ENCODE results near the gene DPF3.

Gene DPF3

GRCh38 chr14:72904218-72904617 is 10.3 kb upstream of the DPF3 start:
- DNase-seq = no peak

DNA sequence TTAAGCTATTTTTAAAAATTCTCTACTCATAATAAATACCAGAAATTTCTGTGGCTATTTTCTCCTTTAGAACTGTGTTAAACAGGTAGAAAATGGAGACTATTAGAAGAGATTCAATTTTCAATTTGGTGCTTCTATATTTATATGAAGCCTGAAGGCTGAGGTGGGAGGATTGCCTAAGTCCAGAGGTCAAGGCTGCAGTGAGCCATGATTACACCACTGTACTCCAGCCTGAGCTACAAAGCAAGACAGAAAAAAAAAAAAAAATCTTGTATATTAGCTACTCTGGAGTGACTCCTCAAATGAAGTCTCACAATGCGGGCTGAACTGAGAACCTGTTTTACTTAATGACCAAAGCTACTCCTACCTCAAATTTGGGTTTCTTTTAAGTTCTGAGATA is 9.8 kb upstream of the DPF3 start:
- no peak for DNase-seq

DNA sequence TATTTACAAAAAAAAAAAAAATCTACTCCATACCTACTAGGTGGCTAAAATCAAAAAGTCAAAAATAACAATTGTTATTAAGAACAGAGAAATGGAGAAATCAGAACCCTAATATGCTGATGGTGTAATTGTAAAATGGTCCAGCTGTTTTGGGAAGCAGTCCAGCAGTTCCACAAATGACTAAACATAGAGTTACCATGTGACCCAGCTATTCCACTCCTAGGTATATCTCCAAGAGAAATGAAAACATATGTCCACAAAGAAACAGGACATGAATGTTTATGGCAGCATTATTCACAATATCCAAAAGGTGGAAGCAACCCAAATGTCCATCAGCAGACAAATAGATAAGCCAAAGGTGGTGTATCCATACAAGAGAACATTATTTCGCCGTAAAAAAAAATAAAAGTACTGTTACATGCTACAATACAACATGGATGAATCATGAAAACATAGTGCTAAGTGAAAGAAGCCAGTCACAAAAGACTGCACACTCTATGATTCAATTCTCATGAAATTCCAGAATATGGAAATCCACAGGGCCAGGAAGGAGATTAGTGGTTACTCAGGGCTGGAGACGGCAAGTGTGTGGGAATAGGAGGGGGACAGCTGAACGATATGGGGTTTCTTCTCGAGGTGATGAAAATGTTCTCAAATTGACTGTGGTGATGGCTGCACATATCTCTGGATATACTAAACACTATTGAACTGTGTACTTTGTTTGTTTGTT is 9.1 kb upstream of the DPF3 start:
- no peak for DNase-seq

GRCh38 chr14:72901361-72901760 is 7.5 kb upstream of the DPF3 start:
- no peak for DNase-seq

DNA sequence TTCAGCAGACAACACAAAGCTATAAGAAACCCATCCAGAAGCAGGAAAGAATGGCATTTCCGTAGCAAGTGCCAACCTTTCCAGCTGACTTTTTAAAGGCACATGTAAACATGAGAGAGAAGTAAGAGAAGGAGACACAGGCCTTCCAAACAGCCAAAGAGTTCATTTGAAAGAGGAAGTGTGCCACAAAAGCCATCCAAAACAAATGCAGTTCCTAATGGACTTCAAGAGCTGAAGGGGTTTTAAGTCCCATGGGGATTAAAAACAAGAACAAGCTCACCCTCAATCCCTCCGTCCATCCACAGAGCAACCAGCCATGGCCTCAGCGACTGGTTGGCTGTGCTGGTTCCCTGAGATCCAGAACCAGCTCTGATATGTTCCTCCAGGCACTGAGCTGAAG is 4.5 kb upstream of the DPF3 start:
- no peak for DNase-seq

GRCh38 chr14:72894623-72895378 is 900 bp upstream of the DPF3 start:
- no peak for DNase-seq

DNA sequence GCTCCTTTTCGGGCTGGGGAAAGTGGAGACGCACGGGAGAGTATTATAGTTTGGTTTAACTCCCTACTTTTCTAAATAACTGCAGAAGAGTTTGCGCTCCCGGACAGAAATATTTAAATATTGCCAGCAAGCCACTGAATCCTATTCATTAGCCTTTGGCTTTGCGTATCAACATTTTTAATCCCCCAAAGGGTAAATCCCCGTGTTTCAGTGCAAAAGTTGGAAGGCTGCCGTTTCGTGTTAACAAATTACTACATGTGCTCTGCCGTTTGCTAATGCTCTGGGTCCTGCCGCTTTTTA is 372 bp upstream of the DPF3 start:
- no peak for DNase-seq

GRCh38 chr14:72892879-72893635 is 844 bp downstream of the DPF3 start:
- no peak for DNase-seq

- no peak for DNase-seq
These were observed 1.6 kb downstream of the DPF3 start for GRCh38 chr14:72892103-72892878.

GRCh38 chr14:72891666-72892102 is 2.2 kb downstream of the DPF3 start:
- DNase-seq = no peak

- no peak for DNase-seq
These were observed 4.5 kb downstream of the DPF3 start for GRCh38 chr14:72889366-72889765.

GRCh38 chr14:72888636-72889201 is 5.2 kb downstream of the DPF3 start:
- no peak for DNase-seq

DNA sequence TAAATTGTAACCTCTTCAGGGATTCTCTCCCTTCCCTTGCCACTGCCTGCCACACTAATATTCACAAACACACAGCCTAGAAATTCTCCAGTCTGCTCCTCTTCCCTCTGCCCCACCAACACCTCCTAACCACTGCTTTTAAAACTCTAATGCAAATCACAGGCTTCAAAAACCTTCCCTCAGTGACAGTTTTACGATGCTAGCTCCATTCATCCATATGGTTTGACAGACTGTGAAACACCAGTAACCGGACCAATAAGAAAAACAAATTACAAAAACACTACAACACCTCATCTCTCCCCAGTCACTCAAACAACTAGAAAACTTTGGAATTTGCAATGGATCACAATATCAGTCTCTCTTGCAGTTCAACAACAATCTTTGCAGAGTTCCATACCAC is 5.7 kb downstream of the DPF3 start:
- no peak for DNase-seq

- DNase-seq = no peak
These were observed 6.4 kb downstream of the DPF3 start for GRCh38 chr14:72887514-72887913.

DNA sequence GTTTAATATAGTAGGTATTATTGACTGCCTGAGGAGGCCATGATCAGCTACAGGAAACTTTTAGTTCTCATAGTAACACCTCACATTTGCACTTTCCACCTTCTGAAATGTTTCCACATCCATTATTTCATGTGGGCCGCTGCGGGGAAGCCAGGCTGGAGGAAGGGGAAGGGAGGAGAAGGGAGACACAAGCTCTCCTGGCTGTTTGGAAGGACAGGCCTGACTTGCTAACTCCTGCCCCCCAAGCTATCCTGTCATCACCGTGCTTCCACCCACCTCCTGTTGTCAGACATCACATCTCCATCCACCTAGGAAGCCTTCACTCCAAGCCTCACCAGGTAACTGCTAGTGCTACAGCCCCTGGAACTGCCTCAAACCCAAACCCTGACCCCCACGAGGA is 9.5 kb downstream of the DPF3 start:
- no peak for DNase-seq

- no peak for DNase-seq
These were observed 9.9 kb downstream of the DPF3 start for GRCh38 chr14:72883961-72884360.

DNA sequence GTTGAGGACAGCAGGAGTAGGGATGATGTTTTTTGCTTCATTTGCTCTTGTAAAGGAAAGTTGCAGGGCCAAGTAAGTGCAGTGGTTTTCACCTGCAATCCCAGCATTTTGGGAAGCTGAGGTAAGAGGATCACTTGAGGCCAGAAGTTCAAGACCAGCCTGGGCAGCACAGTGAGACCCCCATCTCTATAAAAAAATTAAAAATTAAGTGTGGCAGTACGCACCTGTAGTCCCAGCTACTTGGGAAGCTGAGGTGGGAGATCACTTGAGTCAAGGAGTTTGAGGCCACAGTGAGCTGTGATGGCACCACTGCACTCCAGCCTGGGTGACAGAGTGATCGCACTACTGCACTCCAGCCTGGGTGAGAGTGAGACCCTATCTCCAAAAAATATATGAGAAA is 10.8 kb downstream of the DPF3 start:
- DNase-seq = no peak

GRCh38 chr14:72882463-72882862 is 11.4 kb downstream of the DPF3 start:
- DNase-seq = no peak

GRCh38 chr14:72882047-72882446 is 11.9 kb downstream of the DPF3 start:
- DNase-seq = no peak

DNA sequence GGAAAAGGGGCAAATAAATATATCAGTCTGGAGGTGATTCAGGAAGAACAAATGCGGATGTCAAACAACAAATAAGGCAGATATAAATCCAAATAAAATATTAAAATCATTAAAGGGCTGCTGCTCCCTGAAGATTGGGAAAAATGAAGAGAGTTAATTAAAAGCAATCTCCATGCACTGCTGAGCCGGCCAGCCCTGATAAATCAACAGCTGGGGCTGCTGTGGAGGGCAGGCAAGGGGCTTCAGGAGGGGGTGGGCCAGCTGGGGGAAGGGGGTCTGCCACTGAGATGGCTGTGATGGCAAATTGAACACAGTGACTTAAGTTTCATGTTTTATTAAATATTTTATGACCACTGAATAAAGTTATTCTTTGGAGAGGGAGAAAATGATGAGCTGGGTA is 12.4 kb downstream of the DPF3 start:
- DNase-seq = no peak

GRCh38 chr14:72880820-72881219 is 13.1 kb downstream of the DPF3 start:
- no peak for DNase-seq

DNA sequence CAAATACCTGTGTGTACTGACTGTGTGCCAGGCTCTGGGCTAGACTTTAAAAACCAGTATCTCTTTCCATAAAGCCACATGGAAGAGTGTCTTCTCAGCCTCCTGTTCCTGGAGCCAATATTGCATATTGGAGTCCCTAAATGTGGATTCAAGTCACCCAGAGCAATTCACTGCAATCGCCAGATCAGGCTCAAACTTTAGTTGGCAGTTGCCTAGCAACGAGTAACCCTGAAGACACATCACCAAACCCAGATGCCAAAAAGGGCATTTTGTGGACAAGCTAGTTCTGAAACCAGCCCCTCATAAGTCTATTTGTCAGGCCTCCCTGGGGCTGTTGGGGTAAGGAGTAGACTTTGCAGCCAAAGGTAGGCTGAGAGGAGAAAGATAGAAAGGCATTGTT is 13.7 kb downstream of the DPF3 start:
- DNase-seq = no peak

GRCh38 chr14:72879431-72879830 is 14.5 kb downstream of the DPF3 start:
- DNase-seq = no peak

Data from NCI-H1436 (cell line).